Mucosa of descending colon (tissue), 3 donors: ENCODE data around the gene C17orf75. TPM values are rescaled to one million over a fixed set of nuclear protein-coding genes. Genes with fewer than 3 reads are reported as not detected.

Experiments used
- ATAC-seq: fragments of 200-7000 bp; cut with Tn5 transposase; one replicate; pipeline ENCODE4 v1.9.1; 2020; ENCODE audit warnings: mild to moderate bottlenecking, moderate library complexity
- DNase-seq, 3 donors: peaks; one replicate each; pipeline ENCODE4 v3.0.0-alpha.2; 2020
- H3K36me3 ChIP-seq: fragments of 200-600 bp; one replicate; pipeline ENCODE4 v1.8.0; 2021; ENCODE audit warnings: low read depth, mild to moderate bottlenecking
- H3K4me1 ChIP-seq: fragments of 200-600 bp; one replicate; pipeline ENCODE4 v1.8.0; 2021; ENCODE audit warnings: low read depth, mild to moderate bottlenecking
- H3K4me3 ChIP-seq: fragments of 200-600 bp; one replicate; pipeline ENCODE4 v1.8.0; 2021; ENCODE audit warnings: mild to moderate bottlenecking
- H3K9me3 ChIP-seq: fragments of 200-600 bp; one replicate; pipeline ENCODE4 v1.8.0; 2021; ENCODE audit warnings: mild to moderate bottlenecking
- CTCF ChIP-seq: fragments of 200-600 bp; IDR thresholded peaks from one replicate; pipeline ENCODE4 v1.8.0; 2022; ENCODE audit warnings: antibody characterized with exemption, mild to moderate bottlenecking
- intact Hi-C, 2 donors: fragments of 100-400 bp; cut with DNase I in 1 of 2; cut with micrococcal nuclease in 1 of 2; formaldehyde crosslinking; loops; one replicate each; pipeline versions ENCODE4 v1.11.0 to v1.11.1; 2022; cut with DNase I, micrococcal nuclease
- total RNA-seq, 3 donors: library from RNA; stranded (reverse); fragmentation: NEBNext Ultra II Directional in 2 of 3; extraction: Animal tissue kit (Norgen Biotek cat#: 25700) in 2 of 3; gene quantifications; one replicate each; pipeline versions ENCODE4 v1.2.1 to v1.2.4, GENCODE V29; 2021 to 2023
- donor health status: DM: no; HTN: no; CAD: no; lungs with moderate emphysema.
- donor health status: DM: no; HTN: no; CAD: no.
- donor health status: DM: no; HTN: yes; CAD: no.

C17orf75 gene
- total RNA-seq, 3 donors from 2014 or later = 10.3 to 14.8 (median 12.9) TPM

GRCh38 chr17:32297860-32298259 is 44.1 kb downstream of the C17orf75 start:
- no peak overlapping the region for H3K4me3 ChIP-seq
- no peaks in the 10 kb centered on the region for H3K4me1 ChIP-seq
- no peak for DNase-seq
- no peaks in the 10 kb centered on the region for H3K9me3 ChIP-seq
- no peak for ATAC-seq
- no peaks in the 10 kb centered on the region for H3K36me3 ChIP-seq
- no peak for TF ChIP-seq CTCF
- intact Hi-C loops = no loop called here

- DNase-seq (no peak), ATAC-seq (no peak)
- Histone ChIP-seq H3K36me3 (no peaks in the 10 kb centered on the region), H3K9me3 (no peaks in the 10 kb centered on the region), H3K4me1 (no peaks in the 10 kb centered on the region), H3K4me3 (no peak overlapping the region)
- intact Hi-C loops = no loop called here
- no peak for TF ChIP-seq CTCF
These were observed 44.5 kb downstream of the C17orf75 start for GRCh38 chr17:32297424-32297823.

GRCh38 chr17:32292094-32292493 is 49.9 kb downstream of the C17orf75 start:
- TF ChIP-seq CTCF = no peak
- DNase-seq (no peak), ATAC-seq (no peak)
- intact Hi-C loops = no loop called here
- no peaks in the 10 kb centered on the region for H3K36me3 ChIP-seq
- no peaks in the 10 kb centered on the region for H3K9me3 ChIP-seq
- H3K4me1 ChIP-seq = no peaks in the 10 kb centered on the region
- H3K4me3 ChIP-seq = no peak overlapping the region

- intact Hi-C loops = no loop called here
- TF ChIP-seq CTCF = no peak
- H3K36me3 ChIP-seq = no peaks in the 10 kb centered on the region
- no peak for ATAC-seq
- H3K9me3 ChIP-seq = no peaks in the 10 kb centered on the region
- H3K4me3 ChIP-seq = no peak overlapping the region
- no peaks in the 10 kb centered on the region for H3K4me1 ChIP-seq
- DNase-seq = no peak
These were observed 52.4 kb downstream of the C17orf75 start for GRCh38 chr17:32289471-32290070.

- ATAC-seq = no peak
- no peak for TF ChIP-seq CTCF
- no peak for DNase-seq
- no peaks in the 10 kb centered on the region for H3K4me1 ChIP-seq
- H3K9me3 ChIP-seq = no peaks in the 10 kb centered on the region
- no peaks in the 10 kb centered on the region for H3K36me3 ChIP-seq
- no peak overlapping the region for H3K4me3 ChIP-seq
- intact Hi-C loops = no loop called here
These were observed 53.4 kb downstream of the C17orf75 start for GRCh38 chr17:32288615-32289014.
